Stomach smooth muscle (tissue), 2 donors: ENCODE results near the gene CD81.

Source experiments
- H3K27ac ChIP-seq: one replicate; pipeline ENCODE4 v1.7.0; 2013; ENCODE audit warnings: mild to moderate bottlenecking, low read length, inconsistent platforms
- H3K27me3 ChIP-seq, 2 donors: one replicate each; pipeline ENCODE4 v1.7.0; 2013; ENCODE audit warnings: low read length in 2 of 2; ENCODE audit not compliant: insufficient read depth in 2 of 2, control insufficient read depth in 1 of 2
- H3K36me3 ChIP-seq, 2 donors: one replicate each; pipeline ENCODE4 v1.7.0; 2013; ENCODE audit warnings: low read length in 2 of 2; ENCODE audit not compliant: control insufficient read depth in 2 of 2, insufficient read depth in 2 of 2
- H3K4me1 ChIP-seq: one replicate; pipeline ENCODE4 v1.7.0; 2013; ENCODE audit warnings: low read length; ENCODE audit not compliant: control insufficient read depth, insufficient read depth
- H3K4me3 ChIP-seq, 2 donors: one replicate each; pipeline ENCODE4 v1.7.0; 2013; ENCODE audit warnings: low read length in 2 of 2
- H3K9ac ChIP-seq, 2 donors: one replicate each; pipeline ENCODE4 v1.7.0; 2013; ENCODE audit warnings: low read length in 2 of 2, mild to moderate bottlenecking in 1 of 2
- H3K9me3 ChIP-seq, 2 donors: one replicate each; pipeline ENCODE4 v1.7.0; 2013; ENCODE audit warnings: low read length in 2 of 2; ENCODE audit not compliant: control insufficient read depth in 2 of 2
- donor health status: healthy.
- donor health status: Pancreatic carcinoma.

CD81 gene

DNA sequence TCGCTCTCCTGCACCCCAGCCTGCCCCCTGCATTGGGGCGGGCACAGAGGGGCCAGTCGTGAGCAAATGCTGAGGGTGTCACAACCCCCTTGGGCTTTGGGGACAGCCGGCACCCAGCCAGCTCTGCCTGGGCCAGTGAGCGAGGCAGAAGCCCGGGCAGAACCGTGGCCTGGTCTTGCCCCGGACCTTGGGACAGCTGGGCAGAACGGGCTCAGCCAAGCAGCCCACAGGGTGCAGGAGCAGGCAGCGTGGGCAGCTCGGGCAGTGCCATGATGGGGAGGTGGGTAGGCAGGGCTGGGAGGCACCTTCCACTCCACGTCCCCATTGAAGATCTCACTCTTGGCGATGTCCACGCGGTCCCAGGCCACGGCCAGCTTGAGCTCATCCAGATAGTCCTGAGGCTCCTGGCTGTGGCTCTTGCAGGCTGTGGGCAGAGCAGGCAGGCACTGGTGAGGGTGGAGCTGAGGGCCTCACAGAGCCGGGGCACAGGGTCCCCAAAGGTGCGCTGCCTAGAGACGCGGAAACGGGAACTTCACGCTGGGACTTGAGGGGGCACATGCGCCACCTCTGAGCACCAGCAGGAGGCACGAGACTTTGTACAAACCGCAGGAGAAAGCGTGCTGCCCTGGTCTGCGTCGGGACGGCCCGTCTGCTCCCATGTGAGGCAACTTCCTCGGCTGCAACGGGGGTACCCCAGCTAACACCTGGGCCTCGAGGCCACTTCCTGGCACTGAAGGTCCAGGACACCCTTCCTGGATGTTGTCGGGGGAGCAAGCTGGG is 38.7 kb downstream of the CD81 start:
- Histone ChIP-seq H3K9me3 (no peaks in the 10 kb centered on the region), H3K27ac (no peak overlapping the region), H3K4me3 (no peak overlapping the region), H3K4me1 (peaks cover 11% of the 10 kb centered on the region), H3K9ac (no peak overlapping the region), H3K27me3 (no peaks in the 10 kb centered on the region), H3K36me3 (no peaks in the 10 kb centered on the region)

GRCh38 chr11:2416765-2417164 is 39.7 kb downstream of the CD81 start:
- Histone ChIP-seq H3K9me3 (no peaks in the 10 kb centered on the region), H3K27ac (no peak overlapping the region), H3K4me3 (no peak overlapping the region), H3K27me3 (peaks cover 0 to 2% of the 10 kb centered on the region in 2 donors), H3K9ac (no peak overlapping the region), H3K36me3 (no peaks in the 10 kb centered on the region), H3K4me1 (peaks cover 14% of the 10 kb centered on the region)

GRCh38 chr11:2417856-2418692 is 41.0 kb downstream of the CD81 start:
- Histone ChIP-seq H3K9me3 (no peaks in the 10 kb centered on the region), H3K9ac (no peak overlapping the region)

DNA sequence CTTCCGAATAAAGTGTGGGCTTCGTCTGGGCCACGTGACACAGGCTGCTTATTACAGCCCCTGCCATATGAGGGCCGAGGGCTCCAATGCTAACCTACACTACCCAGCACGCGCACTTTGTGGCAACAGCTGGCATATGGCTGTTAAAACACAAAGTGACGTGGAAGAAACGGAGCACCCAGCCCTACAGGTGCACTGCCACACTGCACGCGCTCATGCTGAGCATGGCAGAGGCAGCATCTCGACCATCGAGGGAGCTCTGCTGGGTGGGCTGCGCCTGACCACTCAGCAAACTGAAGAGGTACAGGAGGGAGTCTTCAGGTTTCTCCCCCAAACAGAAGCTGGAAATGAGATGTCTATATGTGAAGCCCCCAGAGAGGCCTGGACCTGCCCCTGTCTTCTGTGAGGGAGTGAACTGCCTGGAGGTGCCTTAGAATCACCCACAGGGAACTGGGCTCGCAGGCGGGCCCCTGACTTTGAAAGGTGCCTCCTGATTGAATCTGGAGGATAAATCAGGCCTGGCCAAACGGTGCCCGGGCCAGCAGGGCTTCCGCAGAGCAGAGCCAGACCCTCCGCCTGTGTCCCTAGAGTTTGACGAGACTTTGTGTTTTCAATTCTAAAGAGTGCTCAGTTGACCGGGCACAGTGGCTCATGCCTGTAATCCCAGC is 41.7 kb downstream of the CD81 start:
- Histone ChIP-seq H3K4me3 (no peak overlapping the region), H3K27me3 (peaks cover 0 to 2% of the 10 kb centered on the region in 2 donors), H3K4me1 (peaks cover 14% of the 10 kb centered on the region), H3K36me3 (no peaks in the 10 kb centered on the region), H3K27ac (no peak overlapping the region), H3K9me3 (no peaks in the 10 kb centered on the region), H3K9ac (no peak overlapping the region)

More at GRCh38 chr11:2417856-2418692, 41.0 kb downstream of the CD81 start:
- Histone ChIP-seq H3K27me3 (peaks cover 0 to 2% of the 10 kb centered on the region in 2 donors), H3K36me3 (no peaks in the 10 kb centered on the region), H3K27ac (no peak overlapping the region), H3K4me1 (peaks cover 14% of the 10 kb centered on the region), H3K4me3 (no peak overlapping the region)

DNA sequence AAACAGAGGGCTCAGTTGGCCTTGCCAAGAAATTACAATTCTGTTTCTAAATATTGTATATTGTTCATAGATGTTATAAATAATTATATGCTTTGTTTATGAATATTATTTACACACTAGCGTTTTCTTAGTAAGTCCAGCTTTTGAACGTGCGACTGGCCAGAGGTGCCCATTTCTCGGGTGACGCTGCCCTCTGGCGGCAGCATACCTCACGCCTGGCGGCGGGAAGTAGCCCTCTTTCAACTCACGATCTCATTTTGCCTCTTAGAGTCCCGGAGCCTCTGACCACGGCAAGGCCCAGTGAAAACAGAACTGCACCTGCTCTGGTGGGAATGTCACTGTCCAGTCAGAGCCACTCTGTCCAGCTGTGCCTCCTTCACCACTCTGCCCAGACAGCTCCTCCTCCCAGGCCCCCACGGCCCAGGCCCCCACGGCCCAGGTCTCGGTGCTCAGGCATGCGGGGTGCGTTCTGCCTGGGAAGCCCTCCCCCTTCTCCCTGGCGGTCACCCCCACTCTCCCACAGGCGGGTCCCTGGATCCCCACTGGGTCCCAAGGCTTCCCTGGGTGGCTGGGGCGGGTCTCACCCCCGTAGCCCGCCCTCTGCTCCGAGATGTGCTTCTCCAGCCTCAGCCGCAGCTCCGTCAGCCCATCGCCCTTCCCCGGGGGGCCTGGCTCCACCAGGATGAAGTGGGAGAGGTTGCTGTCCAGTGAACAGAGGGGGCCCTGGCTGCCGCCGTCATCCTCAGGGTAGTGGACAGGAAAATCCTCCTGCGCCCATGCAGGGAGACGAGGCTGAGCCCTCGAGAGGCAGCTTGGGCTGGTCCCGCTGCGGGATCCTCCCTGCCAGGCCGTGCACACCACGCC is 42.8 kb downstream of the CD81 start:
- Histone ChIP-seq H3K27me3 (peaks cover 0 to 2% of the 10 kb centered on the region in 2 donors), H3K4me3 (no peak overlapping the region), H3K27ac (peak overlapping the region; percentile 46), H3K9me3 (no peaks in the 10 kb centered on the region), H3K36me3 (no peaks in the 10 kb centered on the region), H3K4me1 (peaks cover 14% of the 10 kb centered on the region), H3K9ac (peak overlapping the region; percentile 21 to 22)

DNA sequence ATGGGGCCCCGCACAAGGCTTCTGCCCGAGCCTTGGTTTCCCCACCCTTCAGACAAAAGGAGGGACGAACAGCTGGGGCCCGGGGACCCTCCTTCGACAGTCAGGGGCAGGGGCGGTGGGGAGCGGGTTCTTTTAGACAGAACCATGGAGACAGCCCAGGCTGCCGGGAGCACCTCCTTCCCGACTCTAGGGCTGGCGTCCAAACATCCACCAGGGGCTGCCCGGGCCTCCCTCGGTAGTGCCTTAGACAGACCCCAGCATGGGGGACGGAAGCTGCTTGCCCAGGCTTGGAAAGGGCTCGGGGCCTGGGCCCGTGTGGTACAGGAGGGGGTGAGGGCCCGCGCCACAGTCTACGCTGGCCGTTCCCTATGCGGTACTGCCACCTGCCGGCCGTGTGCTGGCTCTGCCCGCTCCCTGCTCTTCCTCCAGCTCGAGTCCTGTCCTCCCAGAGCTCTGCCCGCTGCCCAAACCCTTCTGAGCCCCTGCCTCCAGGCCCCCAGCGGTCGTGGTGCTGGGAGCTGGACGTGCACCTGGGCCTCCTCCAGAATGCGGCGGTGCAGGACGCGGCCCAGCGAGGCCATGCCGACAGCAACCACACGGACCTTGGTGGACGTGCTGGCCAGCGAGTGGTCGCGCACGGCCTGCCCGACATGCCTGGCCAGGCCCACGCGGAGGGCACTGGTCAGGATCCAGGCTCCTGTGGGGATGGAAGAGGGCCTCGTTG is 43.6 kb downstream of the CD81 start:
- Histone ChIP-seq H3K9ac (peak overlapping the region in 1 of 2 donors; percentile 21), H3K27ac (peak overlapping the region; percentile 46), H3K4me3 (peak overlapping the region in 1 of 2 donors; percentile 15)

DNA sequence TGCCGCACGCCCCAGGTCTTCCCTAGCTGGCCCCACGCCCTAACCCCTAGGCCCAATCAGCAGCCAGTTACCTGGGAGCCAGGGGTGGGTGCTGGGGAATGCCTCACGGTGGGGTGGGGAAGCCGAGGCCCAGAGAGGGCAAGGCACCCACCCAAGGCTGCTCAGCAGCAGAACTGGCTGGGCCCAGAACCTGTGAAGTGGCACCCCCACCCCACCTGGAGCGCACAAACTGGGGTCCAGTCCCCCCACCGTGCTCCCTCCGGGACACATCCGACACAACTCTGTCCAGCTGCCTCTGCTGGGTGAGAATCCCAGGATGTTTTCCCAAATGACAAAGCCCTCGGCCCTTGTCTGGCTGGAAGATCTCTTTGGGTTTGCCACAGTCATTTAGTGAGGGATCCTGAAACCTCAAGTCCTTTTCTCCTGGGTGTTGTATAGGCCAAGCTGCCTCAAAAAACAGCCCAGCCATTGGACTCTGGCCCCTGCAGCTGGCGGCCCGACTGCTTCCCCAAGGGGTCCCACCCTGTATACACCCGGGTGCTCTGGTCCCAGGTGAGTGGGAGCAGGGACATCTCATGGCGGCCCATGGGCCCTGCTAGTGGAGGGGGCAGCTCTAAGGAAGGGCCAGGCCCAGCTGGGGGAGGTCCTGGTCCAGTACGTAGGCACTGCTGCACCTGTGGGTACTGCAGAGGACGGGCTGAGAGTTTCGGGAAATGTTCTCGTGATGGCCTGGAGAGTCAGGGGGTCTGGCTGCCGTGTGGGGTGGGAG is 44.3 kb downstream of the CD81 start:
- H3K9me3 ChIP-seq = no peaks in the 10 kb centered on the region
- H3K27me3 ChIP-seq = peaks cover 0 to 2% of the 10 kb centered on the region in 2 donors
- H3K27ac ChIP-seq = no peak overlapping the region
- H3K4me3 ChIP-seq = no peak overlapping the region
- H3K36me3 ChIP-seq = no peaks in the 10 kb centered on the region
- no peak overlapping the region for H3K9ac ChIP-seq
- H3K4me1 ChIP-seq = peaks cover 14% of the 10 kb centered on the region

More for the DNA sequence above, 43.6 kb downstream of the CD81 start:
- Histone ChIP-seq H3K36me3 (no peaks in the 10 kb centered on the region), H3K9me3 (no peaks in the 10 kb centered on the region), H3K27me3 (peaks cover 0 to 2% of the 10 kb centered on the region in 2 donors), H3K4me1 (peaks cover 14% of the 10 kb centered on the region)

GRCh38 chr11:2421996-2422395 is 44.9 kb downstream of the CD81 start:
- Histone ChIP-seq H3K27me3 (peaks cover 0 to 2% of the 10 kb centered on the region in 2 donors), H3K4me1 (peaks cover 14% of the 10 kb centered on the region), H3K4me3 (no peak overlapping the region), H3K36me3 (no peaks in the 10 kb centered on the region), H3K9ac (no peak overlapping the region), H3K9me3 (no peaks in the 10 kb centered on the region), H3K27ac (no peak overlapping the region)

DNA sequence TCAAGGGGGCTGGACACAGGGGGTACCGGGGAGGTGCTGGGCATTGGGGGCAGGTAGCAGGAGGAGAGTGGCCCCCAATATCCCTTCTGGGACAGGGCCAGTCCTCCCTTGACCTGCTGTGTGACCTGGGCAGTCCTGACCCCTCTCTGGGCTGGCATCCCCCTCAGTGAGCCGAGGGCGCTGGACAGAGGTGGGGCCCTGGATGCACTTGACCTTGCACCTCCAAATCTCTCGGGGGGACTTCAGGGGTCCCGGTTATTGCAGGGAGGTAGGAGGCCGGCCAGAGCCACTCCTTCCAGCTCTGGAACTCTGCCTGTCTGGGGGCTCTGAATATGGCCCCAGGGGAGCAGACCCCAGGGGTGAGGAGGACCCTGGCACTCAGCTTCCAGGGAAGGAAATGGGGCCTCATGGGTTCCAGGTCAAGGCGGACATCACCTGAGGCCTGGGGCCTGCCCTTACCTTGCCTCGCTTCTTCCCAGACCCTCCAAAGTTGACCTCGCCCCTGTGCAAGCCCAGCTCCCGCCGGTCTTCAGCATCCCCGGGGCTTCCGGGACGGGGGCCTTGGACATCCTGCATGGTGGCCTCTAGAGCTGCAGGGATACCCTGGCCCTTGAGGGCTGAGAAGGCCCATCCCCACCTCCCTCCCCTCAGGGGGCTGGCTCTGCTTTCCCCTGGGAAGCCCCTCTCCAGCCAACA is 45.5 kb downstream of the CD81 start:
- H3K4me1 ChIP-seq = peaks cover 14% of the 10 kb centered on the region
- peaks cover 0 to 2% of the 10 kb centered on the region in 2 donors for H3K27me3 ChIP-seq
- H3K9ac ChIP-seq = no peak overlapping the region
- H3K9me3 ChIP-seq = no peaks in the 10 kb centered on the region
- H3K27ac ChIP-seq = no peak overlapping the region
- no peak overlapping the region for H3K4me3 ChIP-seq
- no peaks in the 10 kb centered on the region for H3K36me3 ChIP-seq
